ENCODE measurements around the gene PRKRIP1.

The PRKRIP1 gene

DNA sequence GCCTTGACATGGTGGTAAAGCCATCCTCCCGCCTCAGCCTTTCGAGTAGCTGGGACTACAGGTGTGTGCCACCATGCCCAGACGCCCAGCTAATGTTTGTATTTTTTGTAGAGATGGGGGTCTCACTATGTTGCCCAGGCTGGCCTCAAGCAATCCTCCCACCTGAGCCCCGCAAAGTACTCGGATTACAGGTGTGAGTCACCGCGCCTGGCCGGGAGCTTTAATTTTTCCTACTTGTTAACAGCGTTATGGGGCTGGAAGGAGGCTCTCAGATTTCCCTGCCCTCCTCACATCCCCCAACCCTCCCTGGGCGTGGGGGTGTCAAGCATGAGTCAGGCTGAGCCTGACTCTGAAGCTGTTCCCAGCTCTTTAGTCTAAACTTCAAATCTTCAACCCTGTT is 60.2 kb downstream of the PRKRIP1 start:
- TF ChIP-seq, protein P1, sequence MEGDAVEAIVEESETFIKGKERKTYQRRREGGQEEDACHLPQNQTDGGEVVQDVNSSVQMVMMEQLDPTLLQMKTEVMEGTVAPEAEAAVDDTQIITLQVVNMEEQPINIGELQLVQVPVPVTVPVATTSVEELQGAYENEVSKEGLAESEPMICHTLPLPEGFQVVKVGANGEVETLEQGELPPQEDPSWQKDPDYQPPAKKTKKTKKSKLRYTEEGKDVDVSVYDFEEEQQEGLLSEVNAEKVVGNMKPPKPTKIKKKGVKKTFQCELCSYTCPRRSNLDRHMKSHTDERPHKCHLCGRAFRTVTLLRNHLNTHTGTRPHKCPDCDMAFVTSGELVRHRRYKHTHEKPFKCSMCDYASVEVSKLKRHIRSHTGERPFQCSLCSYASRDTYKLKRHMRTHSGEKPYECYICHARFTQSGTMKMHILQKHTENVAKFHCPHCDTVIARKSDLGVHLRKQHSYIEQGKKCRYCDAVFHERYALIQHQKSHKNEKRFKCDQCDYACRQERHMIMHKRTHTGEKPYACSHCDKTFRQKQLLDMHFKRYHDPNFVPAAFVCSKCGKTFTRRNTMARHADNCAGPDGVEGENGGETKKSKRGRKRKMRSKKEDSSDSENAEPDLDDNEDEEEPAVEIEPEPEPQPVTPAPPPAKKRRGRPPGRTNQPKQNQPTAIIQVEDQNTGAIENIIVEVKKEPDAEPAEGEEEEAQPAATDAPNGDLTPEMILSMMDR (IDR thresholded peaks at IDR 0.05; ENCODE audit: low read depth, low read length): no peak
- H3K4me3 ChIP-seq (ENCODE audit: low read depth, low read length): no peak overlapping the region

DNA sequence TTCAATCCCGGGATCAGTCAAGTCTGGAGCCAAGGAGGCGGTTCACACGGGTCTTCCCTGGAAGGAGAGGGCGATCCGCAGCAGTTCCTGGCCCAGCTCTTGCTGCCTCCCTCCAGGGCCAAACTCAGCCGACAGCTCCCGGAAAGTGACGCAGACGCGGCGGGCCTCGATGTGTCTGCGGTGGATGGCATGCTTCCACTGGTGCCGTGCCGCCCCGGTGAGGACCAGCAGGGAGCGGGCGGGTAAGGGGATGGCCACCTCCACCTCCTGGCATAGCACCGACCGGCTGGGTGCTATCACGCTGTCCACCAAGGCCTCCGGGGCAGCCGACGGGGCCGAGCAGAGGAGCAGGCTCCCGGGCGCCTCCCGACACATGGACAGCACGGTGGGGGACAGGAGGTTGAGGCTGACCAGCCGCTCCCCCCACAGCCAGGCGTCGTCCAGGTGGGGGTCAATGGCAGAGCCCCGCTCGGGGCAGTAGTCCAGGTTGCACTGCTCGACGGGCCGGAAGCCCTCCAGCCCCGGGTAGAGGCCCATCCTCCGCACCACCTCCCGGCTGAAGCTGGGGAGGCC is 61.3 kb downstream of the PRKRIP1 start:
- no peak overlapping the region for H3K4me3 ChIP-seq (ENCODE audit: low read depth, low read length)
- TF ChIP-seq, protein P1 (IDR thresholded peaks at IDR 0.05; ENCODE audit: low read depth, low read length): no peak

DNA sequence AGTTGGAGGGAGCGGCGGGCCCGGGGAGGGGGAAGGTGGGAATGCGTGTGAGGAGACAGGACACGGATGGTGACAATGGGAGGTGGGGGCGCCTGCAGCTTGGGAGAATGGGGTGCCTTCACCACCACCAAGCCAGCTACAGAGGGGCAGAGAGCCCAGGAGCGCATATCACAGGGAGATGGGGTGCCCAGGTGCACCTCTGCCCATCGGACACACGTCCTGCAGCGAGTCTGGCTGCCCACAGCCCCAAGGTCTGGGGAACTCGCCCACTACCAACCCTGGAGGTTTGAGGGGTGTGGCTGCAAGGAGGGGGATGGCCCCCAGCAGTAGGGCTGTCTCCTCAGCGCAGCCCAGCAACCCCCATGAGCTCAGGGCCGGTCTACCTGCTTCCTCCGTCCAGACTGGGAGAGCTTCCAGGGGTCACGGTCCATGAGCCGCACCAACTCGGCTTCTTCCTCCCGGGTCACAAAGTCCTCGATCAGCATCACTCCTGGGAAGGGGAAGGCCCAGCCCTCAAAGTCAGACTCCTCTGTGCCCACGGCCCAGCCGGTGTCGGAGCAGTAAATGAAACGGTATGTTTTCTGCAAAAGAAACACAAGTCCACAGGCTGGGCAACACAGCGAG is 63.2 kb downstream of the PRKRIP1 start:
- TF ChIP-seq, protein P1 (IDR thresholded peaks at IDR 0.05; ENCODE audit: low read depth, low read length): no peak
- no peak overlapping the region for H3K4me3 ChIP-seq (ENCODE audit: low read depth, low read length)

DNA sequence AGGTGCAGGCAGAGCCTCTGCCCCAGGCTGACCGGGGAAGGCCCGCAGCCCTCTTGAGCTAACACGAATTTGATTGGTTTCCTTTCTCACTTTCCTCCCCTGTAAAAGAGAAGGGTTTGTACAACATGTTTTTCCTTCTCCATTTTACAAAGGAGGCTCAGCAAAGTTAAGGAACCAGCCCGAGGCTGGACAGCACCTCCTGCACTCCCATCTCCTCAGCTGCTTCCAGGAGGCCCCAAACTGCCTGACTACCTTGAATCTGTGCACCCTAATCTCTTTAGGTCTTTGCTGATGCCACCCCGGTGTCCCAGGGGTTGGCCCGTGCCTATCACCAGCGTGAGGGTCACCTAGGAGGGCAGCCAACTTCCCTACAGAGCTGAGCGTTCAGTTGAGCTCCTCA is 64.3 kb downstream of the PRKRIP1 start:
- TF ChIP-seq, protein P1 (IDR thresholded peaks at IDR 0.05; ENCODE audit: low read depth, low read length): no peak
- no peak overlapping the region for H3K4me3 ChIP-seq (ENCODE audit: low read depth, low read length)

DNA sequence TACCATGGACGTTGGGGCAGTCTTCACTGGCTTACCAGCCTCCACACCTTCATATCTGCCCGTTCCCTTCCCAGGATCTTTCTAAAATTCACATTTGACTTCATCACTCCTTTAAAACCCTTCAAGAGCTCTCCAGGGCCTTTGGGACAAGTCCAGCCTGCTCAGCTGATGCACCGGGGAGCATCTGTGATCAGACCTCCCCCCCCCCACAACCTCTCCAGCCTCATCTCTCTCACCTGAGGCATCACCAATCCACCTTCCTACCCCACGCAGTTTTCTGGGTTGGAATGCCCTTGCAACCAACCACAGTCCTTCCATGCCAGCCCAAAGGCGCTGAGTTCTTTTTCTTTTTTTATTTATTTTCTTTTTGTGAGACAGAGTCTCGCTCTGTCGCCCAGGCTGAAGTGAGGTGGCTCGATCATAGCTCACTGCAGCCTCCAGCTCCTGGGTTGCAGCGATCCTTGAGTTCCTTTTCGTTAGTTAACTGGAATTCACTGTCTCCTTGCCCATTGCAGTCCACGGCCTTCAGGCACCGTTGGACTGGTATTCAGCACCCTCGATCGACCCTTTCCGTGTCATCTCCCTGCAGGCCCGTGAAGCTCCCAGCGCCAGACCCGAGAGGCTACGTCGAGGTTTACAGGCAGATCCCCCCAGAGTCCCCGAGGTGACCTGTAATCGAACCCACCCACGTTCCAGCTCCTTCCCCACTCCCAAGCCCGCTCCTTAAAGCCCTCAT is 67.8 kb downstream of the PRKRIP1 start:
- peak overlapping the region; percentile 99 for H3K4me3 ChIP-seq (ENCODE audit: low read depth, low read length)
- TF ChIP-seq, protein P1 (IDR thresholded peaks at IDR 0.05; ENCODE audit: low read depth, low read length): no peak

DNA sequence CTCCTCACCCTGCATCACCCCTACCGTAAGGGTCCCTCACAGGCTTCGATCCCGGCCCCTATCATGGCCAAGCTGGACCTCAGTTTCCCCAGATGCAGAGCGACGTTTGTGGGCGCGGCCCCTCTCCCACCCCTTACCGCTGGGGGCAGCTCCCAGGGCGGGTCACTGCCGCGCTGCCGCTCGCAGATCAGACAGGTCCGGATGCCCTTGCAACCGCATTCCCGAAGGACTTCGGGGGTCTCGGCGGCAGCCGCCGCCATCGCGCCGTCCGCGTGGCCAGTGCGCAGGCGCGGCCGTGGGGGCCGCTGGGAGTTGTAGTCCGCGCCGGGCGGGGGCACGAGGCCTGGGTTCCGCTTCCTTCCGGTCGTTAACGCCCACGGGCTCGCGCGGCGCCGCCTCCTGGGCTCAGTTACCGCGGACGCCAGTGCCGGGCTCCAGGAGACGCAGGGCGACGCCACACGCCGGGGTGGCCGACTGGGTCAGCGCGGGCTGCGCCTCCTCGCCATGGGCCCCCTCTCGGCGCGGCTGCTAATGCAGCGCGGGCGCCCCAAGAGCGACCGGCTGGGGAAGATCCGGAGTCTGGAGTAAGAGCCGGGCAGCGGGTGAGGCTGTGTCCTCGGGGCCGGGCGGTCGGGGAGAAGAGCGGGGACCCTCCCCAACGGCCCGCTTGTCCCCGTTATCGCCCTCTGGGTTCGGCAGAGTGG is 68.6 kb downstream of the PRKRIP1 start, which contains the start of the genes ALKBH4 and LRWD1:
Gene ALKBH4, minus strand, starts transcription at position 287 of the 704 bp plus-strand sequence. Its CDS starts 27 bp downstream, at position 260.
Gene LRWD1, plus strand, starts transcription at position 408 of the 704 bp plus-strand sequence. Its CDS starts 97 bp downstream, at position 505.
- H3K4me3 ChIP-seq (ENCODE audit: low read depth, low read length): peak within 1 kb of the TSS; percentile 99
- TF ChIP-seq, protein P1 (IDR thresholded peaks at IDR 0.05; ENCODE audit: low read depth, low read length): no peak

Data from WI38 (cell line).